NCI-H146 treated with DMSO at 0.1 percent for 48 hours (cell line): ENCODE data around the gene DDX52.
"Not testable (repeated sequence)": the region's sequence is repeated elsewhere in the genome, so short reads cannot be mapped to it uniquely, and the experiment has no call there.

ENCODE experiments used
- DNase-seq: peaks from one replicate; lab custom pipeline; 2025; ENCODE audit not compliant: unreplicated experiment; lab: John Stamatoyannopoulos, UW

DDX52 gene

GRCh38 chr17:37643118-37643766, at the start of gene DDX52:
Gene DDX52 (minus strand): TSS chr17:37643446. CDS start chr17:37643420, 26 bp downstream.
- DNase-seq, result peak; percentile 86

- no peak for DNase-seq
These were observed 48.6 kb upstream of the DDX52 start for GRCh38 chr17:37691807-37692206.

GRCh38 chr17:37689317-37689716, 46.1 kb upstream of the DDX52 start:
- no peak for DNase-seq

- no peak for DNase-seq
These were observed 40.3 kb upstream of the DDX52 start for GRCh38 chr17:37683454-37683984.

- DNase-seq, result no peak
These were observed 38.8 kb upstream of the DDX52 start for GRCh38 chr17:37682007-37682406.

DNA sequence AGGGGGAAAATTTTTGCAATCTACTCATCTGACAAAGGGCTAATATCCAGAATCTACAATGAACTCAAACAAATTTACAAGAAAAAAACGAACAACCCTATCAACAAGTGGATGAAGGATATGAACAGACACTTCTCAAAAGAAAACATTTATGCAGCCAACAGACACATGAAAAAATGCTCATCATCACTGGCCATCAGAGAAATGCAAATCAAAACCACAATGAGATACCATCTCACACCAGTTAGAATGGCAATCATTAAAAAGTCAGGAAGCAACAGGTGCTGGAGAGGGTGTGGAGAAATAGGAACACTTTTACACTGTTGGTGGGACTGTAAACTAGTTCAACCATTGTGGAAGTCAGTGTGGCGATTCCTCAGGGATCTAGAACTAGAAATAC, 36.7 kb upstream of the DDX52 start:
- DNase-seq, result not testable (repeated sequence)

- no peak for DNase-seq
These were observed 34.8 kb upstream of the DDX52 start for GRCh38 chr17:37678036-37678435.

GRCh38 chr17:37677021-37677420, 33.8 kb upstream of the DDX52 start:
- DNase-seq, result no peak

- DNase-seq, result no peak
These were observed 33.1 kb upstream of the DDX52 start for GRCh38 chr17:37676115-37676925.

DNA sequence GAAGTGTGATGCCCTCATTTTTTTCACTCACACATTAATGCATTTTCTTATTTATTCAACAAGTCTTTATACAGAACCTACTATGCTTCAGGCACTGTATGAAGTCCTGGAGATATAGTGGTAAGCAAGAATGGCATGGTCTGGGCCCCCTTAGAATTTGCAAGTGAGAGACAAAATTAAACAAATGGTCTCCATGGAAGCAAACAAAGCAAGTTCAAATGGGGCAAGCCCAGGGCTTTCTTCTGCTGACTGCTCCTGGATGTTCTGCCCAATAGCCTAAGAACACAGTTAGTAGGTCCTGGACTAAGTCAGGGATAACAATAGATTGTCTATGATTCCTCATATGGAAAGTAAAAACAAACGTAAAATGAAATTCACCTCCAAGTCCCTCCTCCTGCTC, 31.3 kb upstream of the DDX52 start:
- DNase-seq, result no peak

- no peak for DNase-seq
These were observed 30.1 kb upstream of the DDX52 start for GRCh38 chr17:37673386-37673785.

DNA sequence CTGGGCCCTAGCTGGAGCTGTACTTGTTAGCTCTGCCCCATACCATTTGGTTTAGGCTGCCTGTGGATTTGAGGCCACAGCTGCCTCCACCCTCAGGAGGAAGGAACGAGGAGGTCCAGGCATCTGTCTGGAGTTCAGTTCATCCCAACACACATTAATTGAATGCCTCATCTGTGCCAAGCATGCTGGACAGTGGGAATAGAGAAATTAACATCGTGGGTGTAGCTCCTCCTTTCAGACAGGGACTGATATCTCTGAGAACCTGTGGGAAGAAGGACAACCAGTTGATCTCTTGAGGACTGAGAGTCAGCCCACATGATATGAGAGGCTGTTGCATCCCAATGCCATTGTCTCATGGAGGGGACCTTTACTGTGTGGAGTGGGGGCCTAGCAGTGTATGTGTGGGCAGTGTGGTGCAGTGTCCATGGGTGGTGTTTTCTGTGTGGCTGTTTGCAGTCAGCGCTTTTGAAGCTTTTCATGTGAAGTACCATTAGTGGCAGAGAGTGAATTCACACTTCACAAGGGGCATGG, 29.4 kb upstream of the DDX52 start:
- no peak for DNase-seq

GRCh38 chr17:37671824-37672547, 28.7 kb upstream of the DDX52 start:
- no peak for DNase-seq

- DNase-seq, result no peak
These were observed 28.0 kb upstream of the DDX52 start for GRCh38 chr17:37671028-37671823.

GRCh38 chr17:37667039-37667438, 23.8 kb upstream of the DDX52 start:
- no peak for DNase-seq

DNA sequence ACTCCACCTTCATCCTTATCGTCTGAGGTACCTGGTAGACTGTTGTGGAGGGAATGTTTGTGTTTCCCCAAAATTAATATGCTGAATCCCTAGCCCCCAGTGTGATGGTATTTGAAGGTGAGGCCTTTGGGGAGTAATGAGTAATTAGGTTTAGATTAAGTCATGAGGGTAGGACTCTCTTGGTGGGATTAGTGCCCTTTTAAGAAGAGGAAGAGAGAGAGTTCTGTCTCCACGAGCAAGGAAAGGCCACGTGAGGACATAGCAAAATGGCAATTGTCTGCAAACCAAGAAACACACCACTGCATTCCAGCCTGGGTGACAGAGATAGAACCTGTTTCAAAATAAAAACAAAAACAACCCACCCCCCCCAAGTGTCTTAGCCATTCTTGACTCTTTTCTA, 21.0 kb upstream of the DDX52 start:
- no peak for DNase-seq

DNA sequence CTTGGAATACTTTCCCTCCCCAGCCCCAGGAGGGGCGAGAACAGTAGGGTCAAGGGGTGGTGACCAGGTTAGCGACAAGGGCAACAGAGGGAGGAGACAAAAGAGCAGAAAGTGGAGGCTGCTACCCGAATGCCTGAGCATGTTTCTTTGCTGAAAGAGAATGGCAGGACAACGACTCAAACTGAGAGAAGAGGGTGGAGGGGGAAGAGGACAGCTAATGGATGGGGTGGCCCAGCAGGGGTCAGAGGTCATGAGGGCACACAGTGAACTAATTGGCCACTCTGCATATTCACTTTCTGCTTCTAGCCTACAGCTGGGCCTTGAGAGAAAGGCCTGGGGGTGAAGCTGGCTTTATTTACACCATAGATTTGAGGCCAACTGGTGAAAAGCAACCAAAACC, 19.1 kb upstream of the DDX52 start:
- no peak for DNase-seq

DNA sequence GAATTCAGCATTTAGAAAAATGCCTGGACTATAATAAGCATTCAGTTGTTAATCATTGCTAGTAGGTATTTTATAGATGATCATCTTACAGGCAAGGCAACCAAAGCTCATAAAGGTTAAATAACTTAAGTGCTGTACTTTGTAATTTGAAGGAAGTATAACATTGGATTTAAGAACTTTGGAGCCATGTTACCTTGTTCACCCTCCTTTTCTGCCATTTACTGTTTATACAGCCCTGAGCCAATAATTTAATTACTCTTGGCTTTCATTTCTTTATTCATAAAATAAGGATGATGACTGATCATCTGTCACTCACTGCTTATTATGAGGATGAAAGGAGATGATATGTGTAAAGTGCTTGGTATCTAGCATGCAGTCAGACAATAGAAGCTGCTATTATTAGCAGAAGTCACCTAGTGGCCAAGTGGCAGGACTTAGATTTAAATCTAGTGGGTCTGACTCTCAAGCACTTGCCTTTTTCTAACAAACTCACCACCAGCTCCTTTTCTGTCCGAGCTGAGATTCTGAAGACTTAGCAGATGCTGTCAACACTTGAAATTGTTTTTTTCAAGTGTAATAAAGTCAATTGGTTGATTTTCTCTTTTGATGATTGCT, 18.3 kb upstream of the DDX52 start:
- no peak for DNase-seq

DNA sequence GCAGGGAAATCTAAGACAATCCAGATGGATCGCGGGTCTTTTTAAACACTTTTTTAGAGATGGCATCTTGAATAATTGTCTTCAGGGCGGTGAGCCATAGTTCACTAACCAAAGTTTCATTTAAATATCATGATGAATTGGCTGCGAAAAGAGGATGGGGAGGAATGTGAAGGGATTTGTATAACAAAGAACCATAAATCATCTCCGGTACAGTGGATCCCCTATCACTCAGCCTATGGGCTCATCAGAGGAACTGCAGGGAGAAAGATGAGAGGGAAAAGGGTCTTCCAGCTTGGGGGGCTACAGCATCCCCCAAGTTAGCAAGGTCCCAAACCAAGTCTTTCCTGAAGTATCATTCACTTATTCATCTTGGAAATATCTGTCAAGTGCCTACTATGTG, 16.7 kb upstream of the DDX52 start:
- DNase-seq, result no peak

GRCh38 chr17:37657202-37657601, 14.0 kb upstream of the DDX52 start:
- DNase-seq, result no peak
